K562 (cell line): Measurements from ENCODE around the gene ARID3B. TPM values are rescaled to one million over a fixed set of nuclear protein-coding genes. Genes with fewer than 3 reads are reported as not detected.

ENCODE experiments used
- CBX5 ChIP-seq: IDR thresholded peaks from 2 replicates; pipeline ENCODE4 v1.6.1; 2014; ENCODE audit warnings: low read depth, borderline replicate concordance
- ETV1 ChIP-seq: fragments of 450-650 bp; conservative IDR thresholded peaks from 2 replicates; pipeline ENCODE4 v1.6.1; 2016; ENCODE audit warnings: missing genetic modification characterization, control low read depth, low read depth, missing compliant biosample characterization
- HDGF ChIP-seq: fragments of 450-650 bp; IDR thresholded peaks from 2 replicates; pipeline ENCODE4 v1.6.1; 2016
- IFI16 ChIP-seq: fragments of 250-450 bp; sonication (Bioruptor Pico); IDR thresholded peaks from 2 replicates; pipeline ENCODE4 v2.1.2; 2022; ENCODE audit warnings: mild to moderate bottlenecking, inconsistent platforms
- IRF2 ChIP-seq: sonication (generic); formaldehyde crosslinking; IDR thresholded peaks from 2 replicates; pipeline ENCODE4 v1.8.1; 2022; ENCODE audit warnings: mild to moderate bottlenecking, missing genetic modification reagents
- JUND ChIP-seq, 2 experiments: IDR thresholded peaks; 2 replicates in 1 of 2; 3 replicates in 1 of 2; pipeline ENCODE4 v1.6.1; 2011; ENCODE audit warnings: borderline replicate concordance in 2 of 2, low read depth in 2 of 2, low read length in 2 of 2, improper control_type of control experiment in 1 of 2, missing biosample characterization in 1 of 2, missing genetic modification characterization in 1 of 2, missing genetic modification reagents in 1 of 2
- NFIC ChIP-seq: fragments of 450-650 bp; IDR thresholded peaks from 2 replicates; pipeline ENCODE4 v1.6.1; 2017; ENCODE audit warnings: mild to moderate bottlenecking, inconsistent platforms
- NR3C1 ChIP-seq: sonication (generic); formaldehyde crosslinking; IDR thresholded peaks from 2 replicates; pipeline ENCODE4 v1.8.1; 2022; ENCODE audit warnings: missing genetic modification reagents
- POLR2AphosphoS2 ChIP-seq: IDR thresholded peaks from 2 replicates; pipeline ENCODE4 v1.6.1; 2012; ENCODE audit warnings: low read length, improper control_type of control experiment
- PTBP1 ChIP-seq: fragments of 200-400 bp; formaldehyde crosslinking; IDR thresholded peaks from 2 replicates; pipeline ENCODE4 v1.6.1; 2017; ENCODE audit warnings: low read depth, low read length
- RUNX1 ChIP-seq: sonication (generic); IDR thresholded peaks from 2 replicates; pipeline ENCODE4 v1.6.1; 2016; ENCODE audit warnings: antibody characterized with exemption, low read depth
- ZBTB17 ChIP-seq: fragments of 450-650 bp; formaldehyde crosslinking; IDR thresholded peaks from 2 replicates; pipeline ENCODE4 v1.4.0; 2020; ENCODE audit warnings: mild to moderate bottlenecking
- ZC3H4 ChIP-seq: sonication (generic); formaldehyde crosslinking; IDR thresholded peaks from 2 replicates; pipeline ENCODE4 v1.9.0; 2021; ENCODE audit warnings: missing genetic modification reagents, borderline replicate concordance
- ZFX ChIP-seq: sonication (generic); formaldehyde crosslinking; IDR thresholded peaks from 2 replicates; pipeline ENCODE4 v1.8.0; 2022; ENCODE audit warnings: mild to moderate bottlenecking, missing genetic modification reagents, moderate library complexity
- ZNF232 ChIP-seq: sonication (generic); formaldehyde crosslinking; IDR thresholded peaks from 2 replicates; pipeline ENCODE4 v1.8.0; 2022; ENCODE audit warnings: mild to moderate bottlenecking, missing genetic modification reagents
- ZNF263 ChIP-seq: sonication (generic); formaldehyde crosslinking; IDR thresholded peaks from 2 replicates; pipeline ENCODE4 v1.8.0; 2022; ENCODE audit warnings: mild to moderate bottlenecking, missing genetic modification reagents, borderline replicate concordance
- ZNF584 ChIP-seq: fragments of 200-800 bp; sonication (Bioruptor generic); IDR thresholded peaks from 2 replicates; pipeline ENCODE4 v1.6.1; 2016; ENCODE audit warnings: low read depth, mild to moderate bottlenecking, missing genetic modification characterization, missing compliant biosample characterization
- ZNF707 ChIP-seq: fragments of 250-450 bp; sonication (Bioruptor Pico); conservative IDR thresholded peaks from 2 replicates; pipeline ENCODE4 v1.8.0; 2022; ENCODE audit warnings: inconsistent platforms, mild to moderate bottlenecking, moderate library complexity
- ZNF766 ChIP-seq: fragments of 200-800 bp; sonication (Bioruptor generic); conservative IDR thresholded peaks from 2 replicates; pipeline ENCODE4 v1.6.1; 2016; ENCODE audit warnings: missing genetic modification characterization, missing compliant biosample characterization
- polyA plus RNA-seq, 8 experiments: library from polyadenylated mRNA; depleted of rRNA in 4 of 8; stranded (reverse) in 5 of 8; unstranded in 3 of 8; fragments of >200 nt; fragmentation: Nextera tagmentation in 2 of 8; fragmentation: Illumina TruSeq in 1 of 8; extraction: Ambion mirVana in 2 of 8; extraction: Trizol in 1 of 8; gene quantifications; 2 replicates each; pipeline versions ENCODE4 v1.2.1 to v1.2.3, GENCODE V29; 2011 to 2014; ENCODE audit warnings: inconsistent platforms in 1 of 8, missing spikeins in 1 of 8
- total RNA-seq, 7 experiments: library from RNA; depleted of rRNA in 6 of 7; stranded (reverse); fragments of >200 nt in 6 of 7; fragmentation: Illumina TruSeq in 2 of 7; extraction: Trizol in 2 of 7; gene quantifications; 2 replicates each; pipeline versions ENCODE4 v1.2.1 to v1.2.3, GENCODE V29; 2011 to 2021; ENCODE audit warnings: low replicate concordance in 1 of 7
- TF ChIP-seq, protein P1 (sequence below), 2 experiments: fragments of 450-650 bp; IDR thresholded peaks; 2 replicates each; pipeline ENCODE4 v1.6.1; 2016
- TF ChIP-seq, protein P2 (sequence below): sonication (generic); formaldehyde crosslinking; IDR thresholded peaks from 2 replicates; pipeline ENCODE4 v1.9.0; 2022; ENCODE audit warnings: mild to moderate bottlenecking, missing genetic modification reagents
- TF ChIP-seq, protein P3 (sequence below): sonication (generic); formaldehyde crosslinking; IDR thresholded peaks from 2 replicates; pipeline ENCODE4 v1.8.0; 2022; ENCODE audit warnings: missing genetic modification reagents, mild to moderate bottlenecking, moderate library complexity, borderline replicate concordance
- TF ChIP-seq, protein P4 (sequence below): sonication (generic); formaldehyde crosslinking; IDR thresholded peaks from 2 replicates; pipeline ENCODE4 v1.8.1; 2023; ENCODE audit warnings: mild to moderate bottlenecking, missing genetic modification reagents

ARID3B gene
- total and polyA plus RNA-seq, 9 of the 15 experiments (the other 6 are each of a cell fraction or from before 2014, with no cell fraction given) = 0.32 to 15.1 (median 7.1) TPM

DNA sequence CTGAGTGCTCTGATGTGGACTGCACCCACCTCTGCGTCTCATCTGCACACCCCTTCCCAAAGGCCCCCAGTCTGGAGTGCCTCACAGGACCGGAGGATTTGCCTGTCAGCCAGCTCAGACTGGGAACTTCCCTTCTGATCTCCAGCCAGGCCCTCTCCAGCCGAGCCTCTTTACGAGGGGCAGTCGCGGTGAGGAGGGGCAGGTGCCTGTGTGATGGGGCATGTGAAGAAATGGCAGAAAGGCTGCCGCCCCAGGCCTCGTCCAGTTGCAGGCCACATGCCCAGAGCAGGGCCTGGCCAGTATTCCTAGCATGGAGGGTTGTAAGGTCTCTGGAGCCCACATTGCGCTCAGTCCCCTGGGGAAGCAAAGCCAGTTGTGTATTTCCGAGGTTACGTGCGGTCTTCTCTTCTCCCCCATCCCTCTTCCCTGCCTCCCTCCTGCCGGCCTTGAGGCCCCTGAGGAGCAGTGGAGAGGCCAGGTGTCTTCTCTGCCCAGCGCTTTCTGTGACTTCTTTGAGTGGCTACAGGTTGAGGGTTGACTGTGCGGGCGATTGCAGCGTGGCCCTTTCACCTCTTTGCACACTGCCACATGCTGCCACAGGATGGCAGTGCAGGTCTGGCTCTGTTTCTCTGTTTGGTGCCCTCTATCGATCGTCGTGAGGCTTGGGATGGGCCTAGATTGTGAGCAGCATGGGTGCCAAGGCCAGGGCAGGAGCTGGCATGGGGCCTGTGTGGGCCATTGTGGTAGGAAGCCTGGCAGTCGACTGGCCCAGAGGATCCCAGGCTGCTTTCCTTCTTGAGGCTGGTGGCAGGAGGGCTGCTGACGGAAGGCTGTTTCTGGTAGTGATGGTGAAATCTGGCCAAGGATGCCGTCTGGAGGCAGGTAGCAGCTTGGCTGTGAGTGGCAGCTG lies 79.9 kb downstream of the ARID3B start (continued):
- TF ChIP-seq JUND (IDR thresholded peaks at IDR 0.05; ENCODE audit: borderline replicate concordance, low read depth, low read length) = peak; percentile 24; the same call in 1 of the 2 replicates
- no peak for TF ChIP-seq JUND (tag; IDR thresholded peaks at IDR 0.05; ENCODE audit: borderline replicate concordance, low read depth, low read length)
- no peak for TF ChIP-seq ZNF584
- no peak for TF ChIP-seq POLR2AphosphoS2
- TF ChIP-seq ZFX (CRISPR knock-in tag) = peak; percentile 39; the same call in 1 of the 2 replicates
- TF ChIP-seq IFI16 (CRISPR knock-in tag) = no peak
- TF ChIP-seq, protein P1, sequence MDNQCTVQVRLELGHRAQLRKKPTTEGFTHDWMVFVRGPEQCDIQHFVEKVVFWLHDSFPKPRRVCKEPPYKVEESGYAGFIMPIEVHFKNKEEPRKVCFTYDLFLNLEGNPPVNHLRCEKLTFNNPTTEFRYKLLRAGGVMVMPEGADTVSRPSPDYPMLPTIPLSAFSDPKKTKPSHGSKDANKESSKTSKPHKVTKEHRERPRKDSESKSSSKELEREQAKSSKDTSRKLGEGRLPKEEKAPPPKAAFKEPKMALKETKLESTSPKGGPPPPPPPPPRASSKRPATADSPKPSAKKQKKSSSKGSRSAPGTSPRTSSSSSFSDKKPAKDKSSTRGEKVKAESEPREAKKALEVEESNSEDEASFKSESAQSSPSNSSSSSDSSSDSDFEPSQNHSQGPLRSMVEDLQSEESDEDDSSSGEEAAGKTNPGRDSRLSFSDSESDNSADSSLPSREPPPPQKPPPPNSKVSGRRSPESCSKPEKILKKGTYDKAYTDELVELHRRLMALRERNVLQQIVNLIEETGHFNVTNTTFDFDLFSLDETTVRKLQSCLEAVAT (IDR thresholded peaks at IDR 0.05) = peak in 1 of 2 experiments; percentile 52; a peak in 1 of 4 replicates
- TF ChIP-seq ZNF232 = no peak
- TF ChIP-seq CBX5 = no peak
- peak; percentile 42; the same call in 1 of the 2 replicates for TF ChIP-seq NFIC
- TF ChIP-seq ZNF263 (CRISPR knock-in tag) = no peak; the same call in 1 of the 2 replicates
- TF ChIP-seq RUNX1 = no peak
- TF ChIP-seq ZC3H4 (CRISPR knock-in tag) = no peak
- TF ChIP-seq NR3C1 (CRISPR knock-in tag) = no peak
- TF ChIP-seq, protein P2, sequence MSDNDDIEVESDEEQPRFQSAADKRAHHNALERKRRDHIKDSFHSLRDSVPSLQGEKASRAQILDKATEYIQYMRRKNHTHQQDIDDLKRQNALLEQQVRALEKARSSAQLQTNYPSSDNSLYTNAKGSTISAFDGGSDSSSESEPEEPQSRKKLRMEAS (CRISPR knock-in tag) = peak; percentile 44
- TF ChIP-seq, protein P3, sequence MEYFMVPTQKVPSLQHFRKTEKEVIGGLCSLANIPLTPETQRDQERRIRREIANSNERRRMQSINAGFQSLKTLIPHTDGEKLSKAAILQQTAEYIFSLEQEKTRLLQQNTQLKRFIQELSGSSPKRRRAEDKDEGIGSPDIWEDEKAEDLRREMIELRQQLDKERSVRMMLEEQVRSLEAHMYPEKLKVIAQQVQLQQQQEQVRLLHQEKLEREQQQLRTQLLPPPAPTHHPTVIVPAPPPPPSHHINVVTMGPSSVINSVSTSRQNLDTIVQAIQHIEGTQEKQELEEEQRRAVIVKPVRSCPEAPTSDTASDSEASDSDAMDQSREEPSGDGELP = peak; percentile 44; the same call in 1 of the 2 replicates
- no peak for TF ChIP-seq ZNF766 (CRISPR knock-in tag)
- no peak for TF ChIP-seq ETV1
- TF ChIP-seq ZNF707 (CRISPR knock-in tag) = no peak
- TF ChIP-seq PTBP1 = no peak
- TF ChIP-seq, protein P4, sequence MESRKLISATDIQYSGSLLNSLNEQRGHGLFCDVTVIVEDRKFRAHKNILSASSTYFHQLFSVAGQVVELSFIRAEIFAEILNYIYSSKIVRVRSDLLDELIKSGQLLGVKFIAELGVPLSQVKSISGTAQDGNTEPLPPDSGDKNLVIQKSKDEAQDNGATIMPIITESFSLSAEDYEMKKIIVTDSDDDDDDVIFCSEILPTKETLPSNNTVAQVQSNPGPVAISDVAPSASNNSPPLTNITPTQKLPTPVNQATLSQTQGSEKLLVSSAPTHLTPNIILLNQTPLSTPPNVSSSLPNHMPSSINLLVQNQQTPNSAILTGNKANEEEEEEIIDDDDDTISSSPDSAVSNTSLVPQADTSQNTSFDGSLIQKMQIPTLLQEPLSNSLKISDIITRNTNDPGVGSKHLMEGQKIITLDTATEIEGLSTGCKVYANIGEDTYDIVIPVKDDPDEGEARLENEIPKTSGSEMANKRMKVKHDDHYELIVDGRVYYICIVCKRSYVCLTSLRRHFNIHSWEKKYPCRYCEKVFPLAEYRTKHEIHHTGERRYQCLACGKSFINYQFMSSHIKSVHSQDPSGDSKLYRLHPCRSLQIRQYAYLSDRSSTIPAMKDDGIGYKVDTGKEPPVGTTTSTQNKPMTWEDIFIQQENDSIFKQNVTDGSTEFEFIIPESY = peak; percentile 40; the same call in 1 of the 2 replicates
- TF ChIP-seq IRF2 (CRISPR knock-in tag) = no peak
- TF ChIP-seq HDGF = no peak
- TF ChIP-seq ZBTB17 (CRISPR knock-in tag) = no peak
